Cardiac muscle cell (in vitro differentiated cells and primary cell): Measurements from ENCODE around the gene UTRN. TPM values are rescaled to one million over a fixed set of nuclear protein-coding genes. Genes with fewer than 3 reads are reported as not detected.
A peak's percentile ranks its signal among the peaks of the same experiment; 100 is the strongest.

Experiments used
- DNase-seq, 2 donors: peaks; one replicate each; pipeline versions ENCODE4 v3.0.0 to v3.0.0-alpha.2; 2010 to 2017; ENCODE audit warnings: low read depth in 1 of 2, low spot score in 1 of 2
- H3K27ac ChIP-seq: fragments of 200-600 bp; sonication (generic); 2 replicates; pipeline ENCODE4 v1.5.1; 2016
- H3K27me3 ChIP-seq: fragments of 200-600 bp; sonication (generic); 2 replicates; pipeline ENCODE4 v1.6.0; 2016; ENCODE audit warnings: control low read depth
- H3K36me3 ChIP-seq: fragments of 200-600 bp; sonication (generic); 2 replicates; pipeline ENCODE4 v1.5.1; 2016; ENCODE audit warnings: control low read depth
- H3K4me1 ChIP-seq: fragments of 200-600 bp; sonication (generic); 2 replicates; pipeline ENCODE4 v1.8.1; 2017; ENCODE audit warnings: low read depth, mild to moderate bottlenecking, mixed run types
- H3K4me3 ChIP-seq: fragments of 200-600 bp; sonication (generic); 2 replicates; pipeline ENCODE4 v1.5.1; 2016; ENCODE audit warnings: mild to moderate bottlenecking
- H3K9me3 ChIP-seq: fragments of 200-600 bp; sonication (generic); 2 replicates; pipeline ENCODE4 v1.5.1; 2017; ENCODE audit warnings: low read depth, mild to moderate bottlenecking, control low read depth
- polyA plus RNA-seq: library from polyadenylated mRNA; unstranded; fragments of >200 nt; fragmentation: Nextera tagmentation; extraction: Ambion mirVana; gene quantifications from 2 replicates; pipeline ENCODE4 v1.2.1, GENCODE V29; 2016
- total RNA-seq: library from RNA; depleted of rRNA; stranded (reverse); fragments of >200 nt; gene quantifications from 2 replicates; pipeline ENCODE4 v1.2.3, GENCODE V29; 2016
- TF ChIP-seq, protein P1 (sequence below): IDR thresholded peaks from 2 replicates; pipeline ENCODE4 v1.5.1; 2012; ENCODE audit warnings: low read depth, mild to moderate bottlenecking, low read length

The UTRN gene
- total RNA-seq (93.8 and 106 TPM in 2 replicates), polyA plus RNA-seq (44.5 and 49.4 TPM in 2 replicates)

DNA sequence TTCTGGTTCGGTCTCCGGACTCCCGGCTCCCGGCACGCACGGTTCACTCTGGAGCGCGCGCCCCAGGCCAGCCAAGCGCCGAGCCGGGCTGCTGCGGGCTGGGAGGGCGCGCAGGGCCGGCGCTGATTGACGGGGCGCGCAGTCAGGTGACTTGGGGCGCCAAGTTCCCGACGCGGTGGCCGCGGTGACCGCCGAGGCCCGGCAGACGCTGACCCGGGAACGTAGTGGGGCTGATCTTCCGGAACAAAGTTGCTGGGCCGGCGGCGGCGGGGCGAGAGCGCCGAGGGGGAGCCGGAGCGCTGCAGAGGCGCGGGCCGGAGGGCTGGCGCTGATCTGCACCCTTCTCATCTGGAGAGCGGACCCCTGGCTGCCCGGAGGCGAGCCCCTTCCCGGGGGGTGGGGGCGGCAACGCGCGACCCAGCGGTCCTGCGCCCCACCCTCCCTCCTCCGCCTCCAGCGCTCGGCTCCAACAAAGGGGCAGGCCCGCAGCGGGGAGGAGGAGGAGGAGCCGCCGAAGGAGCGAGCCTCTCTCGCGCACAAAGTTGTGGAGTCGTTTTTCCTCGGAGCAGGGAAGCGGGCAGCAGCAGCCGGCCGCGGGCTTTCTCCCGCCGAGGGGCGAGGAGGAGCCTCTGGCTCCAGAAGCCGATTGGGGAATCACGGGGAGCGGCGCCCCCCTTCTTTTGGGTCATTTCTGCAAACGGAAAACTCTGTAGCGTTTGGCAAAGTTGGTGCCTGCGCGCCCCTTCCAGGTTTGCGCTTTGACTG, at the start of gene UTRN:
UTRN (plus strand) TSS at position 553 of the 765 bp plus-strand sequence. CDS start 6,494 bp downstream, outside the sequence.
- Histone ChIP-seq H3K27me3 (no peaks in the 10 kb centered on the region), H3K4me3 (peak within 1 kb of the TSS; percentile 54), H3K9me3 (no peaks in the 10 kb centered on the region), H3K36me3 (no peaks in the 10 kb centered on the region), H3K4me1 (peaks cover 4% of the 10 kb centered on the region), H3K27ac (peak within 1 kb of the TSS; percentile 87)
- TF ChIP-seq, protein P1, sequence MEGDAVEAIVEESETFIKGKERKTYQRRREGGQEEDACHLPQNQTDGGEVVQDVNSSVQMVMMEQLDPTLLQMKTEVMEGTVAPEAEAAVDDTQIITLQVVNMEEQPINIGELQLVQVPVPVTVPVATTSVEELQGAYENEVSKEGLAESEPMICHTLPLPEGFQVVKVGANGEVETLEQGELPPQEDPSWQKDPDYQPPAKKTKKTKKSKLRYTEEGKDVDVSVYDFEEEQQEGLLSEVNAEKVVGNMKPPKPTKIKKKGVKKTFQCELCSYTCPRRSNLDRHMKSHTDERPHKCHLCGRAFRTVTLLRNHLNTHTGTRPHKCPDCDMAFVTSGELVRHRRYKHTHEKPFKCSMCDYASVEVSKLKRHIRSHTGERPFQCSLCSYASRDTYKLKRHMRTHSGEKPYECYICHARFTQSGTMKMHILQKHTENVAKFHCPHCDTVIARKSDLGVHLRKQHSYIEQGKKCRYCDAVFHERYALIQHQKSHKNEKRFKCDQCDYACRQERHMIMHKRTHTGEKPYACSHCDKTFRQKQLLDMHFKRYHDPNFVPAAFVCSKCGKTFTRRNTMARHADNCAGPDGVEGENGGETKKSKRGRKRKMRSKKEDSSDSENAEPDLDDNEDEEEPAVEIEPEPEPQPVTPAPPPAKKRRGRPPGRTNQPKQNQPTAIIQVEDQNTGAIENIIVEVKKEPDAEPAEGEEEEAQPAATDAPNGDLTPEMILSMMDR, result no peak
- peak; percentile 90 to 92 for DNase-seq

GRCh38 chr6:144244688-144245087, 40.4 kb upstream of the UTRN start:
- TF ChIP-seq, protein P1, result no peak
- Histone ChIP-seq H3K27ac (no peak overlapping the region), H3K36me3 (no peaks in the 10 kb centered on the region), H3K27me3 (no peaks in the 10 kb centered on the region), H3K9me3 (no peaks in the 10 kb centered on the region), H3K4me3 (no peak overlapping the region), H3K4me1 (no peaks in the 10 kb centered on the region)
- no peak for DNase-seq

DNA sequence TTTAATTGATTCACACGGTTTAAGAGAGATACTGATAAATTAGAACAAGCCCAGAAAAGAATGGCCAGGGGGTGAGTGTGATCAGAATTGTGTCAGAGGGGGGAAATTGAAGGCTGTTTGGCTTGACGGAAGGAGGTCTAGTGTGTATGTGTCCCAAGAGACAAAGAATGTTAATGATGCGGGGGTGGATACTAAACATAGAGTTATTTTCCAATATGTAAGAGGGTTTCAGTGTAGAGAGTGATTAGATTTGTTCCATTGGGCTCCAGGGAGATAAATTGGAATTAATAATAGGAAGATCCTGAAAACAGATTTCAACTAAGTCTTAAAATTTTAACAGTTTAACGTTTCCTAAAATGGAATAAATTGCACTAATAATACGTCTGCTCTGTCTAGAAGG, 38.1 kb upstream of the UTRN start:
- TF ChIP-seq, protein P1, result no peak
- H3K27me3 ChIP-seq, result no peaks in the 10 kb centered on the region
- no peaks in the 10 kb centered on the region for H3K9me3 ChIP-seq
- DNase-seq, result no peak
- H3K4me1 ChIP-seq, result no peaks in the 10 kb centered on the region
- H3K36me3 ChIP-seq, result no peaks in the 10 kb centered on the region
- H3K4me3 ChIP-seq, result no peak overlapping the region
- no peak overlapping the region for H3K27ac ChIP-seq

GRCh38 chr6:144248003-144248402, 37.1 kb upstream of the UTRN start:
- DNase-seq, result no peak
- Histone ChIP-seq H3K4me1 (no peaks in the 10 kb centered on the region), H3K27ac (no peak overlapping the region), H3K9me3 (no peaks in the 10 kb centered on the region), H3K4me3 (no peak overlapping the region), H3K36me3 (no peaks in the 10 kb centered on the region), H3K27me3 (no peaks in the 10 kb centered on the region)
- TF ChIP-seq, protein P1, result no peak

GRCh38 chr6:144248476-144249301, 36.4 kb upstream of the UTRN start:
- H3K9me3 ChIP-seq, result no peaks in the 10 kb centered on the region
- no peaks in the 10 kb centered on the region for H3K4me1 ChIP-seq
- H3K36me3 ChIP-seq, result no peaks in the 10 kb centered on the region
- H3K4me3 ChIP-seq, result no peak overlapping the region
- H3K27ac ChIP-seq, result no peak overlapping the region
- DNase-seq, result peak in 1 of 2 donors; percentile 79
- TF ChIP-seq, protein P1, result no peak
- H3K27me3 ChIP-seq, result no peaks in the 10 kb centered on the region
